Panc1 (cell line): ENCODE measurements around the gene PLB1.

Experiments
- POLR2AphosphoS5 ChIP-seq: IDR thresholded peaks from 2 replicates; pipeline ENCODE4 v1.6.1; 2012; ENCODE audit warnings: mild to moderate bottlenecking, low read depth, low read length, moderate library complexity
- SIN3A ChIP-seq: IDR thresholded peaks from 2 replicates; pipeline ENCODE4 v1.6.1; 2012; ENCODE audit warnings: low read depth, mild to moderate bottlenecking, low read length, moderate library complexity, borderline replicate concordance; ENCODE audit not compliant: insufficient read depth
- TF ChIP-seq, protein P1 (sequence below): fragments of 450-650 bp; IDR thresholded peaks from 2 replicates; pipeline ENCODE4 v1.5.1; 2017; ENCODE audit warnings: mild to moderate bottlenecking

DNA sequence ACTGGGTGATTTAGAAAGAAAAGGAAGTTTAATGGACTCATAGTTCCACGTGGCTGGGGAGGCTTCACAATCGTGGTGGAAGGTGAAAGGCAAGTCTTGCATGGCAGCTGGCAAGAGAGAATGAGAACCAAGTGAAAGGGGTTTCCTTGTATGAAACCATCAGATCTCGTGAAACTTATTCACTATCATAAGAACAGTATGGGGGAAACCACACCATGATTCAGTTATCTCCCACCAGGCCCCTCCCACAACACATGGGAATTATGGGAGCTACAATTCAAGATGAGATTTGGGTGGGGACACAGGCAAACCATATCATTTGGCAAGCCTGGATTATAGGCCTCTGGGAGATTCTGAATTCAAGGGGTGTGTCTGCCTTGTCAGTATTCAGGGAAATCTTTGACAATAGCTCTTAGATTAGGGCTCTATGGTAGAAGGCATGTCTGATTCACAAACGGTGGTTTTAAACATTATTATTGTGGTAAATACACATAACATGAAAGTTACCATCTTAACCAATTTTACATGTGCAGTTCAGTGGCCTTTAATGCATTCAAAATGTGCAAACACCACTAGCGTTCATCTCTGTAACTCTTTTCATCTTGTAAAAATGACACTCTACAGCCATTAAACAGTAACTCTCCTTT, 15.3 kb upstream of the PLB1 start:
- TF ChIP-seq, protein P1, sequence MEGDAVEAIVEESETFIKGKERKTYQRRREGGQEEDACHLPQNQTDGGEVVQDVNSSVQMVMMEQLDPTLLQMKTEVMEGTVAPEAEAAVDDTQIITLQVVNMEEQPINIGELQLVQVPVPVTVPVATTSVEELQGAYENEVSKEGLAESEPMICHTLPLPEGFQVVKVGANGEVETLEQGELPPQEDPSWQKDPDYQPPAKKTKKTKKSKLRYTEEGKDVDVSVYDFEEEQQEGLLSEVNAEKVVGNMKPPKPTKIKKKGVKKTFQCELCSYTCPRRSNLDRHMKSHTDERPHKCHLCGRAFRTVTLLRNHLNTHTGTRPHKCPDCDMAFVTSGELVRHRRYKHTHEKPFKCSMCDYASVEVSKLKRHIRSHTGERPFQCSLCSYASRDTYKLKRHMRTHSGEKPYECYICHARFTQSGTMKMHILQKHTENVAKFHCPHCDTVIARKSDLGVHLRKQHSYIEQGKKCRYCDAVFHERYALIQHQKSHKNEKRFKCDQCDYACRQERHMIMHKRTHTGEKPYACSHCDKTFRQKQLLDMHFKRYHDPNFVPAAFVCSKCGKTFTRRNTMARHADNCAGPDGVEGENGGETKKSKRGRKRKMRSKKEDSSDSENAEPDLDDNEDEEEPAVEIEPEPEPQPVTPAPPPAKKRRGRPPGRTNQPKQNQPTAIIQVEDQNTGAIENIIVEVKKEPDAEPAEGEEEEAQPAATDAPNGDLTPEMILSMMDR = no peak
- TF ChIP-seq SIN3A (no peak), POLR2AphosphoS5 (no peak)
